Tibial nerve (tissue), 4 donors: ENCODE data around the gene NKX6-2.

ENCODE experiments used
- CTCF ChIP-seq, 5 experiments: fragments of 200-600 bp in 3 of 5; fragments of 450-650 bp in 2 of 5; sonication (generic) in 3 of 5; IDR thresholded peaks; one replicate each; pipeline ENCODE4 v1.5.1; 2016 to 2019; ENCODE audit warnings: antibody characterized with exemption in 5 of 5, mild to moderate bottlenecking in 3 of 5, moderate library complexity in 2 of 5
- EP300 ChIP-seq, 2 donors: sonication (generic); formaldehyde crosslinking; IDR thresholded peaks; one replicate each; pipeline ENCODE4 v1.6.1; 2017; ENCODE audit warnings: antibody characterized with exemption in 2 of 2, mild to moderate bottlenecking in 1 of 2

GRCh38 chr10:132802694-132803320 is 16.9 kb upstream of the NKX6-2 start:
- no peak for TF ChIP-seq CTCF (IDR thresholded peaks at IDR 0.05)
- no peak for TF ChIP-seq EP300 (IDR thresholded peaks at IDR 0.05)
